GM13977 (cell line): Measurements from ENCODE around the gene UBA7.

ENCODE experiments used
- DNase-seq: peaks from one replicate; pipeline ENCODE4 v3.0.0; 2012; ENCODE audit warnings: low spot score
- in situ Hi-C: fragments of 300-500 bp; cut with MboI; formaldehyde crosslinking; loops from one replicate; pipeline ENCODE4 v1.12.0; 2022; ENCODE audit warnings: low sequenced_read_pairs, low pct_unique_long_range_greater_than_20kb, mixed read lengths, inconsistent platforms; ENCODE audit not compliant: unreplicated experiment
- TF ChIP-seq, protein P1 (sequence below): IDR thresholded peaks from 2 replicates; pipeline ENCODE4 v1.5.1; 2012; ENCODE audit warnings: mild to moderate bottlenecking, control low read depth; ENCODE audit not compliant: insufficient read depth; ENCODE audit errors: extremely low read depth, missing control alignments

Gene UBA7, protein sequence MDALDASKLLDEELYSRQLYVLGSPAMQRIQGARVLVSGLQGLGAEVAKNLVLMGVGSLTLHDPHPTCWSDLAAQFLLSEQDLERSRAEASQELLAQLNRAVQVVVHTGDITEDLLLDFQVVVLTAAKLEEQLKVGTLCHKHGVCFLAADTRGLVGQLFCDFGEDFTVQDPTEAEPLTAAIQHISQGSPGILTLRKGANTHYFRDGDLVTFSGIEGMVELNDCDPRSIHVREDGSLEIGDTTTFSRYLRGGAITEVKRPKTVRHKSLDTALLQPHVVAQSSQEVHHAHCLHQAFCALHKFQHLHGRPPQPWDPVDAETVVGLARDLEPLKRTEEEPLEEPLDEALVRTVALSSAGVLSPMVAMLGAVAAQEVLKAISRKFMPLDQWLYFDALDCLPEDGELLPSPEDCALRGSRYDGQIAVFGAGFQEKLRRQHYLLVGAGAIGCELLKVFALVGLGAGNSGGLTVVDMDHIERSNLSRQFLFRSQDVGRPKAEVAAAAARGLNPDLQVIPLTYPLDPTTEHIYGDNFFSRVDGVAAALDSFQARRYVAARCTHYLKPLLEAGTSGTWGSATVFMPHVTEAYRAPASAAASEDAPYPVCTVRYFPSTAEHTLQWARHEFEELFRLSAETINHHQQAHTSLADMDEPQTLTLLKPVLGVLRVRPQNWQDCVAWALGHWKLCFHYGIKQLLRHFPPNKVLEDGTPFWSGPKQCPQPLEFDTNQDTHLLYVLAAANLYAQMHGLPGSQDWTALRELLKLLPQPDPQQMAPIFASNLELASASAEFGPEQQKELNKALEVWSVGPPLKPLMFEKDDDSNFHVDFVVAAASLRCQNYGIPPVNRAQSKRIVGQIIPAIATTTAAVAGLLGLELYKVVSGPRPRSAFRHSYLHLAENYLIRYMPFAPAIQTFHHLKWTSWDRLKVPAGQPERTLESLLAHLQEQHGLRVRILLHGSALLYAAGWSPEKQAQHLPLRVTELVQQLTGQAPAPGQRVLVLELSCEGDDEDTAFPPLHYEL

DNA sequence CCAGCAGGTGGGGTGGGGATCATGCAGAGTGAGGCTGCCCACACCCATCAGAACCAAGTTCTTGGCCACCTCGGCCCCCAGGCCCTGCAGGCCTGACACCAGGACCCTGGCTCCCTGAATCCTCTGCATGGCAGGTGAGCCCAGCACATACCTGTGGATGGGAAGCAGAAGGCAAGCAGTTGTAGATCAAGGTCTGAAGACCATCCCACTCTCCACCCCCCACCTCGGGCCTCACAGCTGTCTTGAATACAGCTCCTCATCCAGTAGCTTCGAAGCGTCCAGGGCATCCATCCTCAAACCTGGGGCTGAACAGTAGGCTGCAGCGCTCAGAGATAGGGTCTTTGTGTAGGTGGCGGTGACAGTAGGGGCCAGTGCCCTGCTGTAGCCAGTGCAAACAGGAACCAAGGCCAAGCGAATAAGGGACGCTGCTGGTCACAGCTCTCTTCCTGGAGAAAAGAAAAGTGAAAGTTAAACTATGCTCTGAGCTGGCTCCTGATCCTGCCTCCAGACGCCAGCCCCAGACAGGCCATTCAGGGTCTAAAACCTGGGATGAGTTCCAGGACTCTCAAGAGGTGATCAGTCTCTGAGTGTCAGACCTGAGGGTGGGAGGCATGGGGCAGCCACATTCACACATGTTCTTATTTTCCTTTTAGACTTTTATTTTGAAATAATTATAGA, at the start of gene UBA7:
TSS of gene UBA7 (minus strand) at position 457 of the 678 bp plus-strand sequence. CDS start at position 291, 166 bp downstream.
- in situ Hi-C loops, result no loop called here
- DNase-seq, result peak; percentile 76
- TF ChIP-seq, protein P1, sequence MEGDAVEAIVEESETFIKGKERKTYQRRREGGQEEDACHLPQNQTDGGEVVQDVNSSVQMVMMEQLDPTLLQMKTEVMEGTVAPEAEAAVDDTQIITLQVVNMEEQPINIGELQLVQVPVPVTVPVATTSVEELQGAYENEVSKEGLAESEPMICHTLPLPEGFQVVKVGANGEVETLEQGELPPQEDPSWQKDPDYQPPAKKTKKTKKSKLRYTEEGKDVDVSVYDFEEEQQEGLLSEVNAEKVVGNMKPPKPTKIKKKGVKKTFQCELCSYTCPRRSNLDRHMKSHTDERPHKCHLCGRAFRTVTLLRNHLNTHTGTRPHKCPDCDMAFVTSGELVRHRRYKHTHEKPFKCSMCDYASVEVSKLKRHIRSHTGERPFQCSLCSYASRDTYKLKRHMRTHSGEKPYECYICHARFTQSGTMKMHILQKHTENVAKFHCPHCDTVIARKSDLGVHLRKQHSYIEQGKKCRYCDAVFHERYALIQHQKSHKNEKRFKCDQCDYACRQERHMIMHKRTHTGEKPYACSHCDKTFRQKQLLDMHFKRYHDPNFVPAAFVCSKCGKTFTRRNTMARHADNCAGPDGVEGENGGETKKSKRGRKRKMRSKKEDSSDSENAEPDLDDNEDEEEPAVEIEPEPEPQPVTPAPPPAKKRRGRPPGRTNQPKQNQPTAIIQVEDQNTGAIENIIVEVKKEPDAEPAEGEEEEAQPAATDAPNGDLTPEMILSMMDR, result no peak

DNA sequence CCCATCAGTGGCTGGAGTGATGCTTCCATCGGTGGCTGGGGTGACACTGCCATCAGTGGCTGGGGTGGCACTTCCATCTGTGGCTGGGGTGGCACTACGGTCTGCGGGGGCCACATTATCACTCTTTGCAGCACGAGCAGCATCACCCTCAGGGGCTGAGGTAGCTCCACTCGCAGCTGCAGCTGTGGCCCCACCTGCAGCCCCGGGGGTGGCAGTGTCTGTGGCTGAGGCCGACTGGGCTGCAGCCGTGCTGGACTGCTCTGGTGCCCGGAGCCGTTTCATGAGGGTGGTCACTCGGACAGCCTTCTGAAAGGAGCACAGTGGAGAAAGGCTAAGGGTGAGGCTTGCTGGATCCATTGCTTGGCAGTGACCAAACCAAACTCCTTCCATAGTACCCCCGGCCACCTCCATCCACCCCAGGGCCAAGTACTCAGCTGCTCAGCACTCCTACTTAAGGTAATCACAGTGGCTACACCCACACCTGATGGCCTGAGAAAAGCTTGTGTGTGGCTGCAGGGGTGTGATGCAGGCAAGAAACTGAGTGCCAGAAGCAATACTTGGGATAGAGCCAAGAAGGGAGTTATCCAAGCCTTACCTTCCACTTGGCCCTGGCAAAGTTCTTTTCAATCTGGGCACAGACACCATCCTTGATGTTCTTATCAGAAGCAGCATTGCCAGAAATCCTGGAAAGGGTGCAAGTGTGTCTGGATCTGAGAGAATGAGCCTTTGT, 46.0 kb upstream of the UBA7 start:
- TF ChIP-seq, protein P1, result no peak
- in situ Hi-C loops, result no loop called here
- no peak for DNase-seq

DNA sequence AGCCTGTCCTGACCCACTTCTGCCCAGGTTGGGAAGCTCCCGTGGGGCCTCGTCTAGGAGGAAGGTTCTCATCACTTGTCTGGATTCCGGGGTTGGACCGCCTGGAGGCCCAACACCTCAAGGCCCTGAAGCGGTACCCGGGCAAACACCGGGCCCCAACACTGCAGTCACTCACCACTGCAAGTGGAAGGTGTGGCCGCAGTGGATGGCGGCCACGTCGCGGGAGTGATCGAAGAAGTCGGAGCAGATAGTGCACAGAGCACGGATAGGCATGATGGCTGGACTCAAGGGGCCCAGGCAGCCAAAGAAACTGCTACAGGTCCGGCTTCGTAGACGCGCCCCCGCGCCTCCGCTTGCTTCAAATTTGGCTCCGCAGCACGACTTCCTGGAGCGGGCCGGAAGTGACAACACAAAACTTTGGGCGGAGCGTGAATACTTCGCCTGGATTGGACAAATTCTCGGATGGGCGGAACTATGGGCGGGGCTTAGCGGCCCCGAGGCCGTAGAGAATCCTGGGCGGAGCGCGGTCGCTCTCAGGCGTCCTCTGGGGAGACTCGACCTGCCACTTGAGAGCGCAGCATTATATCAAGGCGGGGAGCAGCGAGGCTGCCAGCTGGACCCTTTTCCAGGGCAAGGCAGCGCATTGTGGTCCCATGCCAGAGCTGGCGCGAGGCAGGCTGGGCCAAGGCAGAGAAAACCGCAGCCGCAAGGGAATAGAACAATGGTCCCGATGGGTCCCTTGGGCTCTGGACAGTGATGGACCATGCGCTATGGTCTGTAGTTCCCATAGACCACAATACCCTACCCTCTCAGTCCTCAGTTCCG, 42.6 kb upstream of the UBA7 start, which contains the start of gene TRAIP:
TSS of gene TRAIP (minus strand) at position 384 of the 825 bp plus-strand sequence. CDS start at position 273, 111 bp downstream.
- TF ChIP-seq, protein P1, result peak; percentile 12

DNA sequence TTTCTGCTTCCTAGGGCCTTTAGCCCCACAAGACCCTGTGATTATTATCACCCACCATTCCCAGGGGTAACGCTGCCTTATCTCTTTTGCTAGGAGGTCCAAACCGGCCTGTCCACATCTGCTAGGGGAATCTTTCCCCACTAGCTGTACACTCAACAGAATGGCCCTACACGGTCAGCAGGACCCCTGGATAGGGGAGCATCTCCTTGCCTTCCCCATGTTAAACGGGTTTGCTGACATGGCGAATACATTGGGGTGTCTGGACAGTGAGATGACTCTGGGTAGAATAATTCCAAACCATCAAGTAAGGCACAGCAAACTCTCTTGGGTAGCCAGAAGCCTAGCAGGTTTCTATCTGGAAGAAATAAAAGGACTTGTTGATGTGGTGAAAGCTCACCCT, 41.9 kb upstream of the UBA7 start:
- TF ChIP-seq, protein P1, result no peak
- in situ Hi-C loops, result no loop called here
- no peak for DNase-seq

More for the DNA sequence above, 42.6 kb upstream of the UBA7 start, which contains the start of gene TRAIP:
- DNase-seq, result peak; percentile 99
- in situ Hi-C loops, result no loop called here

DNA sequence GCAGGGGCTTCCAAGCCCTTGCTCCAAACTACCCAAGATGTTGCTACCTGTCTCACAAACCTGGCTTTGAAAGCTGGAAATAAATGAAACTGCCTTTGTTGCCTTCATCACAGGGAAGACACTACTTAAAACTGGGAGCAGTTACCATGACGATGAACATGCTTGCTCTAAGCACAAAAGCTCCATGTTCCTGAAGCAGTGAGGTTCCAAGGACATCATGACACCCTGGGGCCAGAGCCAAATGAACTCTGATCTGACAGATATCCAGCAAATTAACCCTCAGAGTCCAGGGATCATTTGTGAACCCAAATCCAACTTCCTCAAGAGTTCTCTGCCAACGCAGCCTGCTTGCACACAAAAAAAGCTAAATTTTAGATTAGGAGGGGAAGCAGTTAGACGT, 31.9 kb upstream of the UBA7 start:
- DNase-seq, result no peak
- TF ChIP-seq, protein P1, result no peak
- in situ Hi-C loops, result no loop called here
